Lower lobe of right lung (tissue), 2 donors: ENCODE results near the gene CNN2. TPM values are rescaled to one million over a fixed set of nuclear protein-coding genes. Genes with fewer than 3 reads are reported as not detected.

Experiments used
- ATAC-seq, 2 donors: fragments of 200-7000 bp; cut with Tn5 transposase; one replicate each; pipeline ENCODE4 v1.9.1; 2020 to 2022; ENCODE audit warnings: mild to moderate bottlenecking in 2 of 2, moderate library complexity in 2 of 2
- DNase-seq: peaks from one replicate; pipeline ENCODE4 v3.0.0-alpha.2; 2020
- H3K27ac ChIP-seq: fragments of 200-600 bp; one replicate; pipeline ENCODE4 v1.8.0; 2022
- H3K27me3 ChIP-seq: fragments of 200-600 bp; one replicate; pipeline ENCODE4 v1.8.0; 2022; ENCODE audit warnings: low read depth
- H3K36me3 ChIP-seq: fragments of 200-600 bp; one replicate; pipeline ENCODE4 v1.8.0; 2022; ENCODE audit warnings: mild to moderate bottlenecking
- H3K4me1 ChIP-seq: fragments of 200-600 bp; one replicate; pipeline ENCODE4 v1.8.0; 2022
- H3K4me3 ChIP-seq: fragments of 200-600 bp; one replicate; pipeline ENCODE4 v1.8.0; 2022; ENCODE audit warnings: mild to moderate bottlenecking
- H3K9me3 ChIP-seq: fragments of 200-600 bp; one replicate; pipeline ENCODE4 v1.8.0; 2022
- CTCF ChIP-seq: fragments of 200-600 bp; IDR thresholded peaks from one replicate; pipeline ENCODE4 v1.8.0; 2022; ENCODE audit warnings: antibody characterized with exemption, mild to moderate bottlenecking
- intact Hi-C: fragments of 100-400 bp; cut with DNase I; formaldehyde crosslinking; loops from one replicate; pipeline ENCODE4 v1.11.0; 2022
- total RNA-seq: library from RNA; stranded (reverse); fragmentation: NEBNext Ultra II Directional; extraction: Animal tissue kit (Norgen Biotek cat#: 25700); gene quantifications from one replicate; pipeline ENCODE4 v1.2.1, GENCODE V29; 2021
- donor health status: DM: no; HTN: yes; CAD: no; lungs with severe emphysema.

CNN2 gene
- total RNA-seq, 1 donor from 2014 or later = 158 TPM

- Histone ChIP-seq H3K4me1 (no peaks in the 10 kb centered on the region), H3K4me3 (no peak overlapping the region), H3K27ac (no peak overlapping the region), H3K36me3 (peaks cover 16% of the 10 kb centered on the region), H3K9me3 (no peaks in the 10 kb centered on the region), H3K27me3 (no peaks in the 10 kb centered on the region)
- DNase-seq = no peak
- intact Hi-C loops = no loop called here
- no peak for ATAC-seq
- no peak for TF ChIP-seq CTCF
Observed at GRCh38 chr19:1047696-1048147, 21.3 kb downstream of the CNN2 start.

- no peaks in the 10 kb centered on the region for H3K27me3 ChIP-seq
- intact Hi-C loops = no loop called here
- no peak overlapping the region for H3K27ac ChIP-seq
- ATAC-seq (no peak), DNase-seq (no peak)
- no peaks in the 10 kb centered on the region for H3K4me1 ChIP-seq
- H3K4me3 ChIP-seq = no peak overlapping the region
- no peaks in the 10 kb centered on the region for H3K9me3 ChIP-seq
- peaks cover 17% of the 10 kb centered on the region for H3K36me3 ChIP-seq
- no peak for TF ChIP-seq CTCF
Observed at GRCh38 chr19:1049106-1049505, 22.7 kb downstream of the CNN2 start.

- Histone ChIP-seq H3K4me1 (no peaks in the 10 kb centered on the region), H3K27me3 (no peaks in the 10 kb centered on the region), H3K36me3 (peaks cover 18% of the 10 kb centered on the region), H3K9me3 (no peaks in the 10 kb centered on the region), H3K4me3 (no peak overlapping the region), H3K27ac (no peak overlapping the region)
- no peak for TF ChIP-seq CTCF
- DNase-seq (no peak), ATAC-seq (no peak)
- intact Hi-C loops = no loop called here
Observed at GRCh38 chr19:1049800-1050199, 23.4 kb downstream of the CNN2 start.

GRCh38 chr19:1050989-1051788, 24.8 kb downstream of the CNN2 start:
- intact Hi-C loops = no loop called here

GRCh38 chr19:1051791-1052190, 25.4 kb downstream of the CNN2 start:
- ATAC-seq (no peak), DNase-seq (no peak)
- intact Hi-C loops = no loop called here
- Histone ChIP-seq H3K27me3 (no peaks in the 10 kb centered on the region), H3K27ac (no peak overlapping the region), H3K4me3 (no peak overlapping the region), H3K36me3 (peaks cover 13% of the 10 kb centered on the region), H3K9me3 (peaks cover 4% of the 10 kb centered on the region), H3K4me1 (no peaks in the 10 kb centered on the region)
- TF ChIP-seq CTCF = no peak

More at GRCh38 chr19:1050989-1051788, 24.8 kb downstream of the CNN2 start:
- Histone ChIP-seq H3K4me3 (no peak overlapping the region), H3K27me3 (no peaks in the 10 kb centered on the region), H3K27ac (no peak overlapping the region), H3K36me3 (peaks cover 16% of the 10 kb centered on the region), H3K4me1 (no peaks in the 10 kb centered on the region), H3K9me3 (no peaks in the 10 kb centered on the region)
- no peak for TF ChIP-seq CTCF
- ATAC-seq (no peak), DNase-seq (no peak)
